NCI-H524 (cell line): ENCODE data around the gene LPIN1.

Source experiments
- DNase-seq, 2 experiments: peaks; one replicate each; lab custom pipeline; 2025; lab: John Stamatoyannopoulos, UW

Gene LPIN1

GRCh38 chr2:11786191-11786590, 39.8 kb downstream of the LPIN1 start:
- DNase-seq: no peak

GRCh38 chr2:11786592-11786991, 40.2 kb downstream of the LPIN1 start:
- DNase-seq: no peak

- DNase-seq: no peak
These were observed 41.6 kb downstream of the LPIN1 start for GRCh38 chr2:11787991-11788390.

GRCh38 chr2:11788461-11789124, 42.2 kb downstream of the LPIN1 start:
- no peak for DNase-seq

GRCh38 chr2:11789243-11789642, 42.8 kb downstream of the LPIN1 start:
- DNase-seq: no peak

GRCh38 chr2:11790228-11790627, 43.8 kb downstream of the LPIN1 start:
- no peak for DNase-seq

GRCh38 chr2:11795590-11795989, 49.2 kb downstream of the LPIN1 start:
- DNase-seq: no peak

GRCh38 chr2:11796190-11797171, 50.0 kb downstream of the LPIN1 start:
- no peak for DNase-seq

- DNase-seq: peak in 1 of 2 experiments; percentile 10
These were observed 51.4 kb downstream of the LPIN1 start for GRCh38 chr2:11797846-11798245.

- DNase-seq: no peak
These were observed 52.4 kb downstream of the LPIN1 start for GRCh38 chr2:11798701-11799435.

GRCh38 chr2:11799826-11800225, 53.4 kb downstream of the LPIN1 start:
- no peak for DNase-seq

GRCh38 chr2:11802782-11803191, 56.4 kb downstream of the LPIN1 start:
- DNase-seq: no peak

- no peak for DNase-seq
These were observed 58.6 kb downstream of the LPIN1 start for GRCh38 chr2:11805024-11805423.

GRCh38 chr2:11805920-11806319, 59.5 kb downstream of the LPIN1 start:
- no peak for DNase-seq

GRCh38 chr2:11807156-11808015, 61.0 kb downstream of the LPIN1 start:
- DNase-seq: no peak

GRCh38 chr2:11808016-11808400, 61.6 kb downstream of the LPIN1 start:
- no peak for DNase-seq

GRCh38 chr2:11809586-11810236, 63.3 kb downstream of the LPIN1 start:
- DNase-seq: no peak

- DNase-seq: peak in 1 of 2 experiments; percentile 28
These were observed 64.0 kb downstream of the LPIN1 start for GRCh38 chr2:11810237-11810977.

- DNase-seq: no peak
These were observed 64.7 kb downstream of the LPIN1 start for GRCh38 chr2:11811036-11811654.
